ENCODE data around the gene STK25. TPM values are rescaled to one million over a fixed set of nuclear protein-coding genes. Genes with fewer than 3 reads are reported as not detected.

Gene STK25
- total and polyA plus RNA-seq, 10 of the 15 experiments (the other 5 are each of a cell fraction or from before 2014, with no cell fraction given), result 6.0 to 154 (median 89.3) TPM

DNA sequence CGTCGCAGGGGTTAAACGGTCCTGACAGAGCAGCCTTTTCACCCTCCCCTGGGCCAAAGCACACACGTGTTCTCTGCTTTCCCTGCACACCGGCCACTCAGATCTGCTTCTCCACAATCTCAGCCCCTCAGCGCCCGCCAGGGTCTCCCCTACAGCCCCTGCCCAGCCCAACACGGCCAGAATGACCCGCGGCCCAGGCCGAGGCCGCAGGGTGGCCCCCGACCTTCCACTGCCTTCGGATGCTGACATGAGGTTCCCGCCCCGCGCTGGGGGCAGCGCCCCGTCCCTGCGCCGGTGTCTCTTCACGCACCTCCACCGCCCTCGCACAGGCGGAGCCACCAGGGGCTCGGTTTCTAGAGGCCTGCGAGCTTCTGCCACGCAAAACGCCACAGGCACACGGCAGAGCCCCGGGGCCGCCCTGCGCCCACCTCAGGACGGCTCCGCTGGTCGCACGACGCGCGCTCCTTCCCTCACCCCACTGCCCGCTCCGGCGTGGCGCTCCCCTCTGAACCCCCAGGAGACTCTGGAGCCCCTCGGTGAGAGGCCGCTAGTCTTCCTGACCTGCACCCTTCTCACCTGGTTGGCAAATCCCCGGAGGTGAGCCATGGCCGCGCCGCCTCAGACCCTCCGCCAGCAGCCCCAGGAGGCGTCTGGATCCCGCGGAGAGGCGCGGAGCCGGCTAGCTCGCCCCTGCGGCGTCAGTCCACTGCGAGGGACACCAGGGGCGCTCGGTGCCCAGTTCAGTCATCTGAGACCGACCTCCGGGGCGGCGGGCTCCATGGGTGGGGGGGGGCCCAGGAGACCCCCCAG lies 749 bp downstream of the STK25 start (continued):
- TF ChIP-seq, protein P1, sequence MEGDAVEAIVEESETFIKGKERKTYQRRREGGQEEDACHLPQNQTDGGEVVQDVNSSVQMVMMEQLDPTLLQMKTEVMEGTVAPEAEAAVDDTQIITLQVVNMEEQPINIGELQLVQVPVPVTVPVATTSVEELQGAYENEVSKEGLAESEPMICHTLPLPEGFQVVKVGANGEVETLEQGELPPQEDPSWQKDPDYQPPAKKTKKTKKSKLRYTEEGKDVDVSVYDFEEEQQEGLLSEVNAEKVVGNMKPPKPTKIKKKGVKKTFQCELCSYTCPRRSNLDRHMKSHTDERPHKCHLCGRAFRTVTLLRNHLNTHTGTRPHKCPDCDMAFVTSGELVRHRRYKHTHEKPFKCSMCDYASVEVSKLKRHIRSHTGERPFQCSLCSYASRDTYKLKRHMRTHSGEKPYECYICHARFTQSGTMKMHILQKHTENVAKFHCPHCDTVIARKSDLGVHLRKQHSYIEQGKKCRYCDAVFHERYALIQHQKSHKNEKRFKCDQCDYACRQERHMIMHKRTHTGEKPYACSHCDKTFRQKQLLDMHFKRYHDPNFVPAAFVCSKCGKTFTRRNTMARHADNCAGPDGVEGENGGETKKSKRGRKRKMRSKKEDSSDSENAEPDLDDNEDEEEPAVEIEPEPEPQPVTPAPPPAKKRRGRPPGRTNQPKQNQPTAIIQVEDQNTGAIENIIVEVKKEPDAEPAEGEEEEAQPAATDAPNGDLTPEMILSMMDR (IDR thresholded peaks at IDR 0.05 in 2 of 3, conservative IDR thresholded peaks at IDR 0.05 in 1 of 3; ENCODE audit: control insufficient read depth in 2 of 3, extremely low read depth in 1 of 3, insufficient read depth in 1 of 3, low read depth in 3 of 3, low read length in 3 of 3), result peak in 2 of 3 experiments; percentile 3 to 17; a peak in 1 of 6 replicates
- TF ChIP-seq RAD21 (IDR thresholded peaks at IDR 0.05; ENCODE audit: insufficient read depth, low read depth, low read length) (no peak), GATAD2B (conservative IDR thresholded peaks at IDR 0.05; ENCODE audit: low read depth) (peak; percentile 64; the same call in 1 of the 2 replicates), SPI1 (IDR thresholded peaks at IDR 0.05; ENCODE audit: borderline replicate concordance, insufficient read depth, low read depth, low read length) (no peak), CEBPZ (IDR thresholded peaks at IDR 0.05; ENCODE audit: low read depth, low read length) (no peak), ZNF592 (IDR thresholded peaks at IDR 0.05) (no peak), SIN3A (IDR thresholded peaks at IDR 0.05; ENCODE audit: low read depth, low read length) (peak; percentile 25; the same call in 1 of the 2 replicates), DPF2 (IDR thresholded peaks at IDR 0.05) (no peak), MXI1 (IDR thresholded peaks at IDR 0.05; ENCODE audit: low read depth, low read length) (0 out of 2 replicates have a peak, but pooled peaks have one; percentile 43), ZSCAN29 (IDR thresholded peaks at IDR 0.05) (no peak), NFXL1 (IDR thresholded peaks at IDR 0.05; ENCODE audit: borderline replicate concordance) (no peak), YBX1 (IDR thresholded peaks at IDR 0.05) (no peak), ZNF217 (IDR thresholded peaks at IDR 0.05) (no peak), MLLT1 (IDR thresholded peaks at IDR 0.05) (no peak)
- TF ChIP-seq, protein P2, sequence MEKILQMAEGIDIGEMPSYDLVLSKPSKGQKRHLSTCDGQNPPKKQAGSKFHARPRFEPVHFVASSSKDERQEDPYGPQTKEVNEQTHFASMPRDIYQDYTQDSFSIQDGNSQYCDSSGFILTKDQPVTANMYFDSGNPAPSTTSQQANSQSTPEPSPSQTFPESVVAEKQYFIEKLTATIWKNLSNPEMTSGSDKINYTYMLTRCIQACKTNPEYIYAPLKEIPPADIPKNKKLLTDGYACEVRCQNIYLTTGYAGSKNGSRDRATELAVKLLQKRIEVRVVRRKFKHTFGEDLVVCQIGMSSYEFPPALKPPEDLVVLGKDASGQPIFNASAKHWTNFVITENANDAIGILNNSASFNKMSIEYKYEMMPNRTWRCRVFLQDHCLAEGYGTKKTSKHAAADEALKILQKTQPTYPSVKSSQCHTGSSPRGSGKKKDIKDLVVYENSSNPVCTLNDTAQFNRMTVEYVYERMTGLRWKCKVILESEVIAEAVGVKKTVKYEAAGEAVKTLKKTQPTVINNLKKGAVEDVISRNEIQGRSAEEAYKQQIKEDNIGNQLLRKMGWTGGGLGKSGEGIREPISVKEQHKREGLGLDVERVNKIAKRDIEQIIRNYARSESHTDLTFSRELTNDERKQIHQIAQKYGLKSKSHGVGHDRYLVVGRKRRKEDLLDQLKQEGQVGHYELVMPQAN (conservative IDR thresholded peaks at IDR 0.05), result 0 out of 2 replicates have a peak, but pooled peaks have one; percentile 56
